GM19193 (cell line): ENCODE data around the gene BLOC1S5.

Experiments
- POLR2A ChIP-seq: IDR thresholded peaks from 4 replicates; pipeline ENCODE4 v1.6.1; 2011; ENCODE audit not compliant: insufficient read depth, insufficient read length; ENCODE audit errors: extremely low read depth

Gene BLOC1S5

GRCh38 chr6:7991536-7991935 is 72.7 kb downstream of the BLOC1S5 start:
- TF ChIP-seq POLR2A, result no peak

GRCh38 chr6:7986219-7986618 is 78.0 kb downstream of the BLOC1S5 start:
- TF ChIP-seq POLR2A, result no peak

- TF ChIP-seq POLR2A, result no peak
Observed at GRCh38 chr6:7979831-7980230, 84.4 kb downstream of the BLOC1S5 start.

- no peak for TF ChIP-seq POLR2A
Observed at GRCh38 chr6:7978736-7979135, 85.5 kb downstream of the BLOC1S5 start.

GRCh38 chr6:7976485-7977056 is 87.6 kb downstream of the BLOC1S5 start:
- no peak for TF ChIP-seq POLR2A

GRCh38 chr6:7975764-7976146 is 88.4 kb downstream of the BLOC1S5 start:
- no peak for TF ChIP-seq POLR2A

- TF ChIP-seq POLR2A, result no peak
Observed at GRCh38 chr6:7974938-7975763, 89.0 kb downstream of the BLOC1S5 start.

- TF ChIP-seq POLR2A, result no peak
Observed at GRCh38 chr6:7974565-7974937, 89.6 kb downstream of the BLOC1S5 start.

- no peak for TF ChIP-seq POLR2A
Observed at GRCh38 chr6:7973584-7973983, 90.6 kb downstream of the BLOC1S5 start.

GRCh38 chr6:7971499-7971898 is 92.7 kb downstream of the BLOC1S5 start:
- TF ChIP-seq POLR2A, result no peak

GRCh38 chr6:7970616-7971015 is 93.6 kb downstream of the BLOC1S5 start:
- TF ChIP-seq POLR2A, result no peak
